ENCODE results near the gene SYNJ2. TPM values are rescaled to one million over a fixed set of nuclear protein-coding genes. Genes with fewer than 3 reads are reported as not detected.

Gene SYNJ2
- polyA plus RNA-seq, 2 of the 4 experiments (the other 2 are of a cell fraction) = 22.3 to 26.5 TPM

DNA sequence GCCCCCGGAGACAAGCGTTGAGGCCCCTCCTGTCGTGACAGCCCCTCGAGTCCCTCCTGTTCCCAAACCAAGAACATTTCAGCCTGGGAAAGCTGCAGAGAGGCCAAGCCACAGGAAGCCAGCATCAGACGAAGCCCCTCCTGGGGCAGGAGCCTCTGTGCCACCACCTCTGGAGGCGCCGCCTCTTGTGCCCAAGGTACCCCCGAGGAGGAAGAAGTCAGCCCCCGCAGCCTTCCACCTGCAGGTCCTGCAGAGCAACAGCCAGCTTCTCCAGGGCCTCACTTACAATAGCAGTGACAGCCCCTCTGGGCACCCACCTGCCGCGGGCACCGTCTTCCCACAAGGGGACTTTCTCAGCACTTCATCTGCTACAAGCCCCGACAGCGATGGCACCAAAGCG lies 114.0 kb downstream of the SYNJ2 start:
- CTCF ChIA-PET = no interaction called here
- no peak for DNase-seq (ENCODE audit: low read depth in 1 of 2, low spot score in 1 of 2)
- Histone ChIP-seq H3K27ac (0 out of 6 replicates have a peak overlapping the region, but pooled peaks of 1 of the 2 experiments have one; percentile 13), H3K4me2 (no peak overlapping the region), H3K4me1 (no peaks in the 10 kb centered on the region), H3K4me3 (no peak overlapping the region), H3K9me3 (no peaks in the 10 kb centered on the region)
- POLR2A ChIA-PET = no interaction called here
- no peak for ATAC-seq
- 96% methylated on average over 15 of the region's 15 CpGs for WGBS (ENCODE audit: missing lambda C conversion rate)
- TF ChIP-seq ZC3H11A (IDR thresholded peaks at IDR 0.05) (no peak), SMC3 (IDR thresholded peaks at IDR 0.05) (no peak), JUNB (IDR thresholded peaks at IDR 0.05) (no peak), NR3C1 (IDR thresholded peaks at IDR 0.05) (no peak), KDM1A (IDR thresholded peaks at IDR 0.05; ENCODE audit: low read depth) (no peak), CBX8 (IDR thresholded peaks at IDR 0.05) (no peak), HOXA7 (CRISPR knock-in tag; IDR thresholded peaks at IDR 0.05) (no peak), RAD21 (conservative IDR thresholded peaks at IDR 0.05 in 1 of 2, IDR thresholded peaks at IDR 0.05 in 1 of 2) (no peak), FOSL2 (IDR thresholded peaks at IDR 0.05) (no peak), FOSL2 (CRISPR knock-in tag; IDR thresholded peaks at IDR 0.05) (no peak), CBX2 (IDR thresholded peaks at IDR 0.05; ENCODE audit: borderline replicate concordance, low read depth) (no peak), GATA3 (IDR thresholded peaks at IDR 0.05; ENCODE audit: borderline replicate concordance) (no peak), TP53 (CRISPR knock-in tag; IDR thresholded peaks at IDR 0.05) (no peak), CHD4 (IDR thresholded peaks at IDR 0.05; ENCODE audit: borderline replicate concordance) (no peak), HOXB5 (CRISPR knock-in tag; IDR thresholded peaks at IDR 0.05) (no peak), RNF2 (IDR thresholded peaks at IDR 0.05; ENCODE audit: borderline replicate concordance, low read depth) (no peak)
- TF ChIP-seq, protein P1, sequence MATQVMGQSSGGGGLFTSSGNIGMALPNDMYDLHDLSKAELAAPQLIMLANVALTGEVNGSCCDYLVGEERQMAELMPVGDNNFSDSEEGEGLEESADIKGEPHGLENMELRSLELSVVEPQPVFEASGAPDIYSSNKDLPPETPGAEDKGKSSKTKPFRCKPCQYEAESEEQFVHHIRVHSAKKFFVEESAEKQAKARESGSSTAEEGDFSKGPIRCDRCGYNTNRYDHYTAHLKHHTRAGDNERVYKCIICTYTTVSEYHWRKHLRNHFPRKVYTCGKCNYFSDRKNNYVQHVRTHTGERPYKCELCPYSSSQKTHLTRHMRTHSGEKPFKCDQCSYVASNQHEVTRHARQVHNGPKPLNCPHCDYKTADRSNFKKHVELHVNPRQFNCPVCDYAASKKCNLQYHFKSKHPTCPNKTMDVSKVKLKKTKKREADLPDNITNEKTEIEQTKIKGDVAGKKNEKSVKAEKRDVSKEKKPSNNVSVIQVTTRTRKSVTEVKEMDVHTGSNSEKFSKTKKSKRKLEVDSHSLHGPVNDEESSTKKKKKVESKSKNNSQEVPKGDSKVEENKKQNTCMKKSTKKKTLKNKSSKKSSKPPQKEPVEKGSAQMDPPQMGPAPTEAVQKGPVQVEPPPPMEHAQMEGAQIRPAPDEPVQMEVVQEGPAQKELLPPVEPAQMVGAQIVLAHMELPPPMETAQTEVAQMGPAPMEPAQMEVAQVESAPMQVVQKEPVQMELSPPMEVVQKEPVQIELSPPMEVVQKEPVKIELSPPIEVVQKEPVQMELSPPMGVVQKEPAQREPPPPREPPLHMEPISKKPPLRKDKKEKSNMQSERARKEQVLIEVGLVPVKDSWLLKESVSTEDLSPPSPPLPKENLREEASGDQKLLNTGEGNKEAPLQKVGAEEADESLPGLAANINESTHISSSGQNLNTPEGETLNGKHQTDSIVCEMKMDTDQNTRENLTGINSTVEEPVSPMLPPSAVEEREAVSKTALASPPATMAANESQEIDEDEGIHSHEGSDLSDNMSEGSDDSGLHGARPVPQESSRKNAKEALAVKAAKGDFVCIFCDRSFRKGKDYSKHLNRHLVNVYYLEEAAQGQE (IDR thresholded peaks at IDR 0.05) = no peak
- TF ChIP-seq, protein P2, sequence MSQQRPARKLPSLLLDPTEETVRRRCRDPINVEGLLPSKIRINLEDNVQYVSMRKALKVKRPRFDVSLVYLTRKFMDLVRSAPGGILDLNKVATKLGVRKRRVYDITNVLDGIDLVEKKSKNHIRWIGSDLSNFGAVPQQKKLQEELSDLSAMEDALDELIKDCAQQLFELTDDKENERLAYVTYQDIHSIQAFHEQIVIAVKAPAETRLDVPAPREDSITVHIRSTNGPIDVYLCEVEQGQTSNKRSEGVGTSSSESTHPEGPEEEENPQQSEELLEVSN (IDR thresholded peaks at IDR 0.05; ENCODE audit: borderline replicate concordance, low read depth) = no peak
- no peak for FAIRE-seq

DNA sequence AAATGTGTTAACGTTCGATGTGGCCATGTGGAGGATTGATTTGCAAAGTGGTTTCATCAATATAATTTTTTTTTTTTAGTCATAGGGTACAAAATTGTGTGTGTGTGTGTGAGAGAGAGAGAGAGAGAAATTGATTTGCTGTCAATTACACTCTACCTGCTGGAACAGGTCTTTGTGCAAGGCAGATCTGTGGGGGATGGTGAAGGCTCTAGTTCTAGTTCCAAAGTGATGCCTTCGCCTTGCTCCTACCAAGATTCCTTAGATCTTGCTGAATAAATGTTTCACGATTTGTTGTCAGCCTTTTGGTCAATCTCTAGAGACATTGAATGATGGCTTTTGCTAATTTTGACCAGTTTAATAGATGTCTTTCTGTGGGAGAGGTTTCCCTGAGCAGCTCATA lies 121.6 kb downstream of the SYNJ2 start:
- POLR2A ChIA-PET = no interaction called here
- Histone ChIP-seq H3K9me3 (no peaks in the 10 kb centered on the region), H3K27ac (no peak overlapping the region), H3K4me2 (no peak overlapping the region), H3K4me3 (no peak overlapping the region), H3K4me1 (no peaks in the 10 kb centered on the region)
- WGBS (ENCODE audit: missing lambda C conversion rate) = 92% methylated on average over 4 of the region's 4 CpGs
- TF ChIP-seq EHF (CRISPR knock-in tag; IDR thresholded peaks at IDR 0.05) (no peak), HOXA7 (CRISPR knock-in tag; IDR thresholded peaks at IDR 0.05) (no peak), CBX2 (IDR thresholded peaks at IDR 0.05; ENCODE audit: borderline replicate concordance, low read depth) (no peak), JUN (IDR thresholded peaks at IDR 0.05) (no peak), FOSB (CRISPR knock-in tag; IDR thresholded peaks at IDR 0.05) (no peak), HOXB5 (CRISPR knock-in tag; IDR thresholded peaks at IDR 0.05) (no peak), CHD2 (IDR thresholded peaks at IDR 0.05; ENCODE audit: low read length, partially characterized antibody) (no peak), TP53 (CRISPR knock-in tag; IDR thresholded peaks at IDR 0.05) (no peak), FOXS1 (CRISPR knock-in tag; IDR thresholded peaks at IDR 0.05) (no peak), CHD4 (IDR thresholded peaks at IDR 0.05; ENCODE audit: borderline replicate concordance) (no peak), CEBPB (IDR thresholded peaks at IDR 0.05) (no peak), NPAS2 (CRISPR knock-in tag; IDR thresholded peaks at IDR 0.05; ENCODE audit: borderline replicate concordance) (no peak), KDM5A (IDR thresholded peaks at IDR 0.05) (no peak)
- TF ChIP-seq, protein P3, sequence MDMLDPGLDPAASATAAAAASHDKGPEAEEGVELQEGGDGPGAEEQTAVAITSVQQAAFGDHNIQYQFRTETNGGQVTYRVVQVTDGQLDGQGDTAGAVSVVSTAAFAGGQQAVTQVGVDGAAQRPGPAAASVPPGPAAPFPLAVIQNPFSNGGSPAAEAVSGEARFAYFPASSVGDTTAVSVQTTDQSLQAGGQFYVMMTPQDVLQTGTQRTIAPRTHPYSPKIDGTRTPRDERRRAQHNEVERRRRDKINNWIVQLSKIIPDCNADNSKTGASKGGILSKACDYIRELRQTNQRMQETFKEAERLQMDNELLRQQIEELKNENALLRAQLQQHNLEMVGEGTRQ (IDR thresholded peaks at IDR 0.05) = no peak
- TF ChIP-seq, protein P4, sequence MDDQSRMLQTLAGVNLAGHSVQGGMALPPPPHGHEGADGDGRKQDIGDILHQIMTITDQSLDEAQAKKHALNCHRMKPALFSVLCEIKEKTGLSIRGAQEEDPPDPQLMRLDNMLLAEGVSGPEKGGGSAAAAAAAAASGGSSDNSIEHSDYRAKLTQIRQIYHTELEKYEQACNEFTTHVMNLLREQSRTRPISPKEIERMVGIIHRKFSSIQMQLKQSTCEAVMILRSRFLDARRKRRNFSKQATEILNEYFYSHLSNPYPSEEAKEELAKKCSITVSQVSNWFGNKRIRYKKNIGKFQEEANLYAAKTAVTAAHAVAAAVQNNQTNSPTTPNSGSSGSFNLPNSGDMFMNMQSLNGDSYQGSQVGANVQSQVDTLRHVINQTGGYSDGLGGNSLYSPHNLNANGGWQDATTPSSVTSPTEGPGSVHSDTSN (IDR thresholded peaks at IDR 0.05) = no peak
- TF ChIP-seq, protein P5, sequence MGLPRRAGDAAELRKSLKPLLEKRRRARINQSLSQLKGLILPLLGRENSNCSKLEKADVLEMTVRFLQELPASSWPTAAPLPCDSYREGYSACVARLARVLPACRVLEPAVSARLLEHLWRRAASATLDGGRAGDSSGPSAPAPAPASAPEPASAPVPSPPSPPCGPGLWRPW (IDR thresholded peaks at IDR 0.05) = no peak
- FAIRE-seq = no peak
- DNase-seq (ENCODE audit: low read depth in 1 of 2, low spot score in 1 of 2) = no peak
- CTCF ChIA-PET = no interaction called here
- no peak for ATAC-seq
